ENCODE measurements around the gene TMEM161B. TPM values are rescaled to one million over a fixed set of nuclear protein-coding genes. Genes with fewer than 3 reads are reported as not detected.

The TMEM161B gene
- total and polyA plus RNA-seq, 8 donors: 2.5 to 10.9 (median 6.9) TPM

- Histone ChIP-seq H3K4me1 (no peaks in the 10 kb centered on the region), H3K27ac (no peak overlapping the region), H3K27me3 (no peaks in the 10 kb centered on the region), H3K4me3 (no peak overlapping the region), H3K36me3 (peaks cover 0 to 8% (median 0%) of the 10 kb centered on the region in 3 donors), H3K9me3 (no peaks in the 10 kb centered on the region)
- ATAC-seq: no peak
- FAIRE-seq: no peak
- no peak for DNase-seq
- intact Hi-C loops (cut with DNase I): no loop called here
- TF ChIP-seq, protein P1, sequence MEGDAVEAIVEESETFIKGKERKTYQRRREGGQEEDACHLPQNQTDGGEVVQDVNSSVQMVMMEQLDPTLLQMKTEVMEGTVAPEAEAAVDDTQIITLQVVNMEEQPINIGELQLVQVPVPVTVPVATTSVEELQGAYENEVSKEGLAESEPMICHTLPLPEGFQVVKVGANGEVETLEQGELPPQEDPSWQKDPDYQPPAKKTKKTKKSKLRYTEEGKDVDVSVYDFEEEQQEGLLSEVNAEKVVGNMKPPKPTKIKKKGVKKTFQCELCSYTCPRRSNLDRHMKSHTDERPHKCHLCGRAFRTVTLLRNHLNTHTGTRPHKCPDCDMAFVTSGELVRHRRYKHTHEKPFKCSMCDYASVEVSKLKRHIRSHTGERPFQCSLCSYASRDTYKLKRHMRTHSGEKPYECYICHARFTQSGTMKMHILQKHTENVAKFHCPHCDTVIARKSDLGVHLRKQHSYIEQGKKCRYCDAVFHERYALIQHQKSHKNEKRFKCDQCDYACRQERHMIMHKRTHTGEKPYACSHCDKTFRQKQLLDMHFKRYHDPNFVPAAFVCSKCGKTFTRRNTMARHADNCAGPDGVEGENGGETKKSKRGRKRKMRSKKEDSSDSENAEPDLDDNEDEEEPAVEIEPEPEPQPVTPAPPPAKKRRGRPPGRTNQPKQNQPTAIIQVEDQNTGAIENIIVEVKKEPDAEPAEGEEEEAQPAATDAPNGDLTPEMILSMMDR (IDR thresholded peaks at IDR 0.05): no peak
Observed at GRCh38 chr5:88214655-88215054, 54.0 kb downstream of the TMEM161B start.

DNA sequence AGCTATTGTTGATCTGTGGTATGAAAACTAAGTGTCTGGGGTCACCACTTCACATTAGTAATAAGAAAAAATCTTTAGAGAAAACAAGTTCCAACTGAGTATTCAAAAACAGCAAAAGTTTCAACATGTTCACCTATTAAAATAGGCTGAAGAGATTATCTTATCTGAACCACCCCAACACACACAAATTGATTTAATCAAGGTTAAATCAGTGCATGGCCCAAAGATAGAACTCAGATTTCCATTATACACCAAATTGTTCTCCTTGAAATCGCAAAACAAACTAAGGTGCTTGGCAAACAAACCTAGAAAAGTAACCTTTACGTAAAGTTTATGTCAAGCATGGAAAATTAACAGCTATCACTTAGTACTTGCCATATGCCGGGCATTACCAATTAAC, 61.1 kb downstream of the TMEM161B start:
- H3K4me3 ChIP-seq: no peak overlapping the region
- H3K36me3 ChIP-seq: no peaks in the 10 kb centered on the region
- TF ChIP-seq, protein P1 (IDR thresholded peaks at IDR 0.05): no peak
- DNase-seq: no peak
- intact Hi-C loops (cut with DNase I): no loop called here
- ATAC-seq: no peak
- H3K27me3 ChIP-seq: no peaks in the 10 kb centered on the region
- no peak for FAIRE-seq
- H3K9me3 ChIP-seq: no peaks in the 10 kb centered on the region
- no peak overlapping the region for H3K27ac ChIP-seq
- WGBS, 2 donors: 67 to 68% methylated on average over 3 of the region's 3 CpGs
- H3K4me1 ChIP-seq: no peaks in the 10 kb centered on the region

DNA sequence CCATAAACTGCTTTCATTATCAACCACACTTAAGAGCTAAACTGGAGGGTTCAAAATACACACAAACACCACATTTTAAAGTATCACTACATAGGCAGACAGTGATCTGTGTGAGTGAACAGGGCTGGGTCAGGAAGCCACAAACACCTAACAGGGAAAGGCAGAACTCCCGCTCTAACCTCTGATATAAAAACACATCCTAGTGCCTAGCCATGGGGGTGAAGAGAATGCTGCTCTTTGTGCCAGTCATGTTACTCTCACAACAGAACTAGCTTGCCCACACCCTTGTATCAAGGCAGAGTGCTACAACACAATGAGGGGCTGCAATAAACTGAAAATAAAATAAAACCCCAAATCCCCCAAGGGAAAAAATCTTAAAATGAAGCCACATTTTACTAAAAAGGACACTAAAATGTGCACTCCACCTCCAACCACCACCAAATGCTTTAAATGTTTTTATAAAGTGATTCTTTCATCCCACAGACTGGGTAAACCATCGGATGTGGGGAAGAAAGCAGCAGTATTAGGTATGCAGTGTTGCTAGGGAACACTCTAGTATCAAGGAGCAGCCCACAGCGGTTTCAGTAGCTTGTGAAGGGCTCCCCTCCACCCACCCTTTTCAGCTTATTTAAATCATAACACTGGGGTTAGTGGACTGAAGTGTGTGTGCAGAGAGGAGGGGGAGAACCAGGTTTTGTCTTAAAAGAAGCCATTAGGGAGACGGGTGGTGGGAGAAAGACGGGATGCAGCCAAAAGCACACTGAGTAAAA, 64.5 kb downstream of the TMEM161B start:
- FAIRE-seq (no peak), DNase-seq (no peak), ATAC-seq (peak in 2 of 4 donors; percentile 38 to 73)
- no peaks in the 10 kb centered on the region for H3K27me3 ChIP-seq
- H3K4me1 ChIP-seq: no peaks in the 10 kb centered on the region
- intact Hi-C loops (cut with DNase I): no loop called here
- H3K4me3 ChIP-seq: no peak overlapping the region
- H3K27ac ChIP-seq: no peak overlapping the region
- TF ChIP-seq, protein P1 (IDR thresholded peaks at IDR 0.05): no peak
- no peaks in the 10 kb centered on the region for H3K36me3 ChIP-seq
- H3K9me3 ChIP-seq: no peaks in the 10 kb centered on the region
- WGBS, 2 donors: 88 to 89% methylated on average over 5 of the region's 5 CpGs

GRCh38 chr5:88195636-88196035, 73.0 kb downstream of the TMEM161B start:
- TF ChIP-seq, protein P1 (IDR thresholded peaks at IDR 0.05): no peak
- Histone ChIP-seq H3K4me1 (no peaks in the 10 kb centered on the region), H3K36me3 (peaks cover 0 to 24% (median 0%) of the 10 kb centered on the region in 3 donors), H3K27me3 (no peaks in the 10 kb centered on the region), H3K4me3 (no peak overlapping the region), H3K9me3 (no peaks in the 10 kb centered on the region), H3K27ac (no peak overlapping the region)
- ATAC-seq (no peak), DNase-seq (no peak), FAIRE-seq (no peak)
- intact Hi-C loops (cut with DNase I): no loop called here

DNA sequence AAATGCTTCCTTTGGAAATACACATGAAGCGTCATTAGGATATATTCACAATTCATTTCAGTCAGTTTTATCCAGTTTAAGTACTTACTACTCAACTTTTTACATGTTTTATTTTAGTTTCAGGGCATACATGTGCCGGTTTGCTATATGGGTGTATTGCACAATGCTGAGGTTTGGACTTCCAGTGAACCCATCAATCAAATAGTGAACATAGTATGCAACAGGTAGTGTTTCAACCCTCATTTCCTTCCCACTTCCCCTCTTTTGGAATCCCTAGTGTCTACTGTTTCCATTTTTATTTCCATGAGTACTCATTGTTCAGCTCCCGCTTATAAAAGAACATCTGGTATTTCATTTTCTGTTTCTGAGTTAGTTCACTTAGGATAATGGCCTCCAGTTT, 74.7 kb downstream of the TMEM161B start:
- 96 to 97% methylated on average over 3 of the region's 3 CpGs for WGBS, 2 donors
- no peak overlapping the region for H3K4me3 ChIP-seq
- H3K9me3 ChIP-seq: no peaks in the 10 kb centered on the region
- H3K4me1 ChIP-seq: no peaks in the 10 kb centered on the region
- DNase-seq (no peak), ATAC-seq (no peak), FAIRE-seq (no peak)
- intact Hi-C loops (cut with DNase I): no loop called here
- peaks cover 0 to 23% (median 0%) of the 10 kb centered on the region in 3 donors for H3K36me3 ChIP-seq
- no peaks in the 10 kb centered on the region for H3K27me3 ChIP-seq
- no peak overlapping the region for H3K27ac ChIP-seq
- TF ChIP-seq, protein P1 (IDR thresholded peaks at IDR 0.05): no peak

Measured in pancreas (tissue), 10 donors.